CD8-positive, alpha-beta memory T cell (primary cell): Measurements from ENCODE around the gene SLCO3A1. TPM values are rescaled to one million over a fixed set of nuclear protein-coding genes. Genes with fewer than 3 reads are reported as not detected.
A peak's percentile ranks its signal among the peaks of the same experiment; 100 is the strongest.

Source experiments
- CTCF ChIA-PET: fragments of 350-600 bp; sonication (Branson Sonifier 250); formaldehyde crosslinking; loops from one replicate; lab custom pipeline; 2021; ENCODE audit warnings: antibody characterized with exemption; lab: Charles Lee
- POLR2A ChIA-PET: fragments of 350-600 bp; sonication (Branson Sonifier 250); formaldehyde crosslinking; loops from one replicate; lab custom pipeline; 2021; ENCODE audit warnings: antibody characterized with exemption; lab: Charles Lee
- DNase-seq, 5 donors: peaks; one replicate each; pipeline versions ENCODE4 v3.0.0 to v3.0.0-alpha.2; 2020 to 2022; ENCODE audit warnings: mixed read lengths in 1 of 5
- H3K27ac ChIP-seq: one replicate; pipeline ENCODE4 v1.7.0; 2013; ENCODE audit warnings: low read depth, mild to moderate bottlenecking, low read length, moderate library complexity
- H3K27me3 ChIP-seq: 2 replicates; pipeline ENCODE4 v1.7.0; 2013; ENCODE audit warnings: low read length, mild to moderate bottlenecking; ENCODE audit not compliant: insufficient read depth, poor library complexity, severe bottlenecking
- H3K36me3 ChIP-seq: 2 replicates; pipeline ENCODE4 v1.7.0; 2013; ENCODE audit warnings: mild to moderate bottlenecking, low read length, moderate library complexity; ENCODE audit not compliant: insufficient read depth
- H3K4me1 ChIP-seq: 2 replicates; pipeline ENCODE4 v1.7.0; 2013; ENCODE audit warnings: mild to moderate bottlenecking, low read length, moderate library complexity; ENCODE audit not compliant: insufficient read depth
- H3K4me3 ChIP-seq: 2 replicates; pipeline ENCODE4 v1.7.0; 2013; ENCODE audit warnings: mild to moderate bottlenecking, low read length
- H3K9me3 ChIP-seq: 2 replicates; pipeline ENCODE4 v1.7.0; 2013; ENCODE audit warnings: mild to moderate bottlenecking, low read length
- H3K27ac Mint-ChIP-seq, 8 donors: one replicate each; pipeline ENCODE4 v1.8.0; 2020 to 2021; ENCODE audit warnings: mixed read lengths in 8 of 8, mild to moderate bottlenecking in 6 of 8, inconsistent platforms in 3 of 8, moderate library complexity in 3 of 8
- H3K27me3 Mint-ChIP-seq, 2 donors: one replicate each; pipeline ENCODE4 v1.8.0; 2020 to 2021; ENCODE audit warnings: mixed read lengths in 2 of 2, mild to moderate bottlenecking in 1 of 2, moderate library complexity in 1 of 2
- H3K36me3 Mint-ChIP-seq, 3 donors: one replicate each; pipeline ENCODE4 v1.8.0; 2020 to 2021; ENCODE audit warnings: mixed read lengths in 3 of 3, inconsistent platforms in 1 of 3, mild to moderate bottlenecking in 1 of 3
- H3K4me1 Mint-ChIP-seq, 3 donors: one replicate each; pipeline ENCODE4 v1.8.0; 2020 to 2021; ENCODE audit warnings: mixed read lengths in 3 of 3, inconsistent platforms in 1 of 3, mild to moderate bottlenecking in 1 of 3
- H3K4me3 Mint-ChIP-seq, 7 donors: one replicate each; pipeline ENCODE4 v1.8.0; 2020 to 2021; ENCODE audit warnings: mixed read lengths in 7 of 7, mild to moderate bottlenecking in 6 of 7, moderate library complexity in 4 of 7, inconsistent platforms in 2 of 7
- H3K9me3 Mint-ChIP-seq, 5 donors: one replicate each; pipeline ENCODE4 v1.8.0; 2020 to 2022; ENCODE audit warnings: mixed read lengths in 5 of 5, mild to moderate bottlenecking in 3 of 5, moderate library complexity in 2 of 5, inconsistent platforms in 1 of 5
- polyA plus RNA-seq: library from polyadenylated mRNA; unstranded; fragments of 300-500 nt; fragmentation: Illumina TruSeq; gene quantifications from one replicate; pipeline ENCODE4 v1.2.3, GENCODE V29; 2021
- total RNA-seq, 2 experiments: library from RNA; stranded (reverse); gene quantifications; one replicate each; pipeline ENCODE4 v1.2.3, GENCODE V29; 2021

SLCO3A1 gene
- total and polyA plus RNA-seq, 3 experiments from 2014 or later: 10.0 to 47.9 (median 10.8) TPM

DNA sequence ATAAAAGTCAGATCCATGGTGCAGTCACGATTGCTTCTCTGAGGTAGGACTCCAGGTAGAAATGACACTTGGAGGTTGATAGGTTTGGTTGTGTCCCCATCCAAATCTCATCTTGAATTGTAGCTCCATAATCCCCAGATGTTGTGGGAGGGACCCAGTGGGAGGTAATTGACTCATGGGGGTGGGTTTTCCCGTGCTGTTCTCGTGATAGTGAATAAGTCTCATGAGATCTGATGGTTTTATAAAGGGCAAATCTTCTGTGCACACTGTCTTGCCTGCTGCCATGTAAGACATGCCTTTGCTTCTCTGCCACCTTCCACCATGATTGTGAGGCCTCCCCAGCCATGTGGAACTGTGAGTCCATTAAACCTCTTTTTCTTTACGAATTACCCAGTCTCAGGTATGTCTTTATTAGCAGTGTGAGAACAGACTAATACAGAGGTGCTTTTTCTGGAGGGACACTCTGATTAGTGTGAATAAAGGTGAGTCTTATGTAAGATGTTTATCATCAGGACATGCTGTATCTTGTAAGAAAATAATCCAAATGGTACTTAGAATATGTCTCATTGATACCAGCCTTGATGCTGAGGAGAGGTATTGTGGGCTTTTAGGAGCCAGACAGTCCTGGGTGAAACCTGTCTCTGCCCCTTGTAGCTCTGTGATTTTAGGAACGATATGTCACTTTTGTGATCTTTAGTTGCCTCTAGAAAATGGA lies 43.0 kb downstream of the SLCO3A1 start:
- no peaks in the 10 kb centered on the region for H3K27me3 ChIP-seq
- ChIA-PET CTCF (no interaction called here), POLR2A (no interaction called here)
- H3K4me3 ChIP-seq: no peak overlapping the region
- peaks cover 31 to 74% (median 60%) of the 10 kb centered on the region in 3 donors for H3K4me1 Mint-ChIP-seq
- no peak overlapping the region for H3K27ac ChIP-seq
- no peak for DNase-seq
- H3K4me1 ChIP-seq: no peaks in the 10 kb centered on the region
- H3K36me3 ChIP-seq: no peaks in the 10 kb centered on the region
- H3K27me3 Mint-ChIP-seq: no peaks in the 10 kb centered on the region
- H3K9me3 ChIP-seq: peaks cover 2% of the 10 kb centered on the region
- peaks cover 16 to 34% (median 20%) of the 10 kb centered on the region in 3 donors for H3K36me3 Mint-ChIP-seq
- peak overlapping the region in 2 of 8 donors; percentile 11 to 57 for H3K27ac Mint-ChIP-seq
- no peak overlapping the region for H3K4me3 Mint-ChIP-seq
- peaks cover 4 to 13% (median 7%) of the 10 kb centered on the region in 5 donors for H3K9me3 Mint-ChIP-seq

DNA sequence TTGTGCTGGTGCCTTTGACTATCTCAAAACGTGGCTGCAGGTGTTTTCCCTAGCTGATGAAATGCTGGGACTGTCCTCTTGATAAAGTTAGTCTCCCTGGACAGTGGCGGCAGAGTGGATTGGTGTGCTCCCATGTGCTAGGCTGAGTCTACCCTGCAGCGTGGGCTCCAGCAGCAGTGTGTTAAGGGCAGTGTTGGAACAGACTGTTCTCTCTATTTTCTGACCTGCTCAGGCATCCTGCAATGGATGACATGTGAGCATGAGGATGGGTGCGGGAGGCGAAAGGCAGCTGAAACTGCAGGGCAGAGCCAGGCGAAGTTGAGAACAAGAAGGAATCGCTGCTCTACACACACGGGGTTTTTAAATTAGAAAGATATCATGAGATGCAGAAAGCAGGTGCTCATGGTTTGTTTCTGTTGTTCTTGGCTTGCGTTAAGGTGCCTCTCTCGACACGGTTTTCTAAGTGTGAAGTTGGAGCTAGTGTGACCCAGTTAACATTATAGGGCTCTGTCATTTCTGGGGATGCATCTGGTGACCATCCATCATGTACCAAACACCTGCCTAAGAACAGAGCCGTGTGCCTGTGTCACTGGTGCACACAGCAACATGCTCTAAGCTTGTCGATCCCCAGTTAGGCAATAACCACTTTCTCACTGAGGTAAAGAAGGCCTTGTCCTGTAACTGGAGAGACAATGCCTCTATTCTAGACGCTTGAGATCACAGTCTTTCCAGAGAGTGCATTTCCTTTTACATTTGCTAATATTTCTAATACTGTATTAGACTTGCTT lies 44.3 kb downstream of the SLCO3A1 start:
- CTCF ChIA-PET: interaction anchor here (0.9 kb wide), 2 partner anchors 45 to 595 kb away, joined by 3 read pairs; no protein-coding TSS in a partner anchor
- POLR2A ChIA-PET: no interaction called here
- H3K4me1 Mint-ChIP-seq: peaks cover 30 to 70% (median 62%) of the 10 kb centered on the region in 3 donors
- H3K36me3 ChIP-seq: no peaks in the 10 kb centered on the region
- H3K27me3 ChIP-seq: no peaks in the 10 kb centered on the region
- H3K9me3 ChIP-seq: peaks cover 10% of the 10 kb centered on the region
- H3K9me3 Mint-ChIP-seq: peaks cover 10 to 21% (median 16%) of the 10 kb centered on the region in 5 donors
- H3K36me3 Mint-ChIP-seq: peaks cover 15 to 30% (median 16%) of the 10 kb centered on the region in 3 donors
- no peak overlapping the region for H3K4me3 Mint-ChIP-seq
- H3K27ac Mint-ChIP-seq: peak overlapping the region in 3 of 8 donors; percentile 37 to 67 (median 47)
- H3K4me1 ChIP-seq: no peaks in the 10 kb centered on the region
- H3K27ac ChIP-seq: no peak overlapping the region
- DNase-seq: no peak
- no peak overlapping the region for H3K4me3 ChIP-seq
- H3K27me3 Mint-ChIP-seq: no peaks in the 10 kb centered on the region

DNA sequence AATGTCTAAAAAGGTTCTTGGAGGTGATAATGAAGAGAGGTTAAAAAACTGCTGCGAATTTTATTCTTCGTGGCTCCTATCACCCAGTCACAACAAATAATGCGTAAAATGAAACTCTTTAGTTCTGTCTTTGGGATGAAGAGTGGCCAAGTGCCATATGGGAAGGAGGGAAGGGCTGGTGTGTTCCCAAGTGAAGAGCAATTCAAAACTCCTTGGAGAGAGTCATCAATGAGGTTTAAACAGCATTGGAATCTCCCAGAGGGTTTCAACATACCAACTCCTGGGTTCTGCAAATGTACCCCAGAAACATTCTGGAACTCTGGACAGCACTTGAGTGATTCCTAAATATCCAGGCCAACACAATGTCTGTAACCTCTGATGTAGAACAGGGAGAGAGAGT lies 45.3 kb downstream of the SLCO3A1 start:
- peaks cover 10 to 25% (median 14%) of the 10 kb centered on the region in 5 donors for H3K9me3 Mint-ChIP-seq
- no peak overlapping the region for H3K4me3 Mint-ChIP-seq
- H3K27ac Mint-ChIP-seq: peak overlapping the region in 1 of 8 donors; percentile 25
- no peaks in the 10 kb centered on the region for H3K27me3 Mint-ChIP-seq
- H3K27ac ChIP-seq: no peak overlapping the region
- peaks cover 15 to 20% (median 15%) of the 10 kb centered on the region in 3 donors for H3K36me3 Mint-ChIP-seq
- no peaks in the 10 kb centered on the region for H3K36me3 ChIP-seq
- H3K27me3 ChIP-seq: no peaks in the 10 kb centered on the region
- ChIA-PET POLR2A (no interaction called here), CTCF (no interaction called here)
- no peaks in the 10 kb centered on the region for H3K4me1 ChIP-seq
- H3K4me3 ChIP-seq: no peak overlapping the region
- peaks cover 10% of the 10 kb centered on the region for H3K9me3 ChIP-seq
- no peak for DNase-seq
- H3K4me1 Mint-ChIP-seq: peaks cover 38 to 73% (median 67%) of the 10 kb centered on the region in 3 donors

DNA sequence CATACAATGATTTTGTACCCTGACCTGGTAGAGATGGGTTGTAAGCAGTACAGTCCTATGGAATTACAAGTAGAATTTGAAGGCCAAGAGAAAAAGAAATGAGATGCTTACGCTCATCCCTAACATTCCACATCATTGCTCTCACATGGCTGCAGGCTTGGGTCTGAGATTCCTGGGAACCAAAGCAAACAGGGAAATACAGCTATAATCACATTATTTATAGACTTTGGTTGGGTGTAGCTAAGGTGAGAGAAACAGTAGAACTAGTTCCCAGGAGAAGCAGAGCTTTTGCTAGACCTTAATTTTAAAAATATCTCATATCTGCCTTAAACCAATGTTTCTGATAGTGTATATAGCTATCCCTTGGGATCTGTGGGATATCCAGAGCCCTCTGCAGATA lies 51.4 kb downstream of the SLCO3A1 start:
- H3K36me3 Mint-ChIP-seq: peaks cover 9 to 18% (median 15%) of the 10 kb centered on the region in 3 donors
- H3K9me3 Mint-ChIP-seq: peaks cover 10 to 25% (median 14%) of the 10 kb centered on the region in 5 donors
- H3K4me1 Mint-ChIP-seq: peaks cover 34 to 57% (median 52%) of the 10 kb centered on the region in 3 donors
- ChIA-PET CTCF (no interaction called here), POLR2A (interaction anchor here (0.6 kb wide), 1 partner anchor 22 kb away, joined by 7 read pairs; no protein-coding TSS in a partner anchor)
- no peaks in the 10 kb centered on the region for H3K27me3 Mint-ChIP-seq
- DNase-seq: no peak
- H3K27me3 ChIP-seq: no peaks in the 10 kb centered on the region
- no peak overlapping the region for H3K4me3 Mint-ChIP-seq
- no peaks in the 10 kb centered on the region for H3K36me3 ChIP-seq
- H3K27ac ChIP-seq: no peak overlapping the region
- no peak overlapping the region for H3K4me3 ChIP-seq
- H3K4me1 ChIP-seq: no peaks in the 10 kb centered on the region
- no peak overlapping the region for H3K27ac Mint-ChIP-seq
- H3K9me3 ChIP-seq: peaks cover 10% of the 10 kb centered on the region

DNA sequence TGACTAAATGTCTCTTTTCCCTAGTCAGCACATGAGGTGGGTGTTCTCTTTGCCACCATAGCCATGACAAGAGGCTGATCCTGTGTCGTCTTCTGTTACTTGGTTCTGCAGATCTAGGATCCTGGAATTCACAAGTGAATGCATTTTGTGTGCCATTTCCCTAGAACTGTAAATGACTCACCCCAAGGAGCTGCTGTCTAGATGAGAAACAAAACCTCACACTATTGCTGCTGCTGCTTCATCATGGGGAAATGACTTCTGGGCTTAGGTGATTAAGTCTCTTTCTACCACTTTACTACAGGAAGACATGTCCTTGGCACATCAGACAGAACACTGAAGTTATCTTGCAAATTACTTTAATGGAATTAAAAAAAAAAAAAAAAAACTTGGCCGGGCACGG lies 54.9 kb downstream of the SLCO3A1 start:
- H3K27ac Mint-ChIP-seq: peak overlapping the region in 1 of 8 donors; percentile 82
- CTCF ChIA-PET: no interaction called here

DNA sequence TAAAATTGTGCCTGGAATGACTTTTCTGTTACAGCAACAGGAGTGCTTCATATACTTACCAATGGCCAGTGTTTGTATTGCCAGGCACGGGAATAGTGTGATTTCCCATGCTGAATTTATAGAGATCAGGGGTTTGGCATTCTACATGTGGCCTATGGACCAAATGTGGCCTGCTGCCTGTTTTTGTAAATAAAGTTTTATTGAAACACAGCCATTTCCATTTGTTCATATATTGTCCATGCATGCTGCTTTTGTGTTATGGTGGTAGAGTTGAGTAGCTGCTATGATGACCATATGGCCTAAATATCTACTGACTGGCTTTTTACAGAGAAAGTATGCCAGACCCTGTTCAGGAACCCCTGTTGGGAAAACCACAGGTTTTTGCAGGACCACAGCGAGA lies 55.6 kb downstream of the SLCO3A1 start:
- Histone ChIP-seq H3K36me3 (no peaks in the 10 kb centered on the region), H3K4me3 (no peak overlapping the region), H3K9me3 (no peaks in the 10 kb centered on the region), H3K27me3 (no peaks in the 10 kb centered on the region), H3K27ac (no peak overlapping the region), H3K4me1 (no peaks in the 10 kb centered on the region)
- no peaks in the 10 kb centered on the region for H3K27me3 Mint-ChIP-seq
- no peaks in the 10 kb centered on the region for H3K9me3 Mint-ChIP-seq
- peaks cover 0 to 15% (median 2%) of the 10 kb centered on the region in 3 donors for H3K36me3 Mint-ChIP-seq
- peak overlapping the region in 1 of 8 donors; percentile 9 for H3K27ac Mint-ChIP-seq
- ChIA-PET POLR2A (no interaction called here), CTCF (interaction anchor here (1.0 kb wide), 1 partner anchor 203 kb away, joined by 3 read pairs; no protein-coding TSS in a partner anchor)
- peaks cover 42 to 71% (median 69%) of the 10 kb centered on the region in 3 donors for H3K4me1 Mint-ChIP-seq
- DNase-seq: no peak
- H3K4me3 Mint-ChIP-seq: no peak overlapping the region

More for the DNA sequence above, 54.9 kb downstream of the SLCO3A1 start:
- H3K36me3 Mint-ChIP-seq: peaks cover 0 to 15% (median 2%) of the 10 kb centered on the region in 3 donors
- H3K27me3 ChIP-seq: no peaks in the 10 kb centered on the region
- no peaks in the 10 kb centered on the region for H3K27me3 Mint-ChIP-seq
- H3K4me1 ChIP-seq: no peaks in the 10 kb centered on the region
- H3K27ac ChIP-seq: no peak overlapping the region
- H3K9me3 Mint-ChIP-seq: no peaks in the 10 kb centered on the region
- H3K4me3 ChIP-seq: no peak overlapping the region
- peaks cover 43 to 73% (median 70%) of the 10 kb centered on the region in 3 donors for H3K4me1 Mint-ChIP-seq
- no peak for DNase-seq
- H3K4me3 Mint-ChIP-seq: no peak overlapping the region
- no peaks in the 10 kb centered on the region for H3K36me3 ChIP-seq
- no peaks in the 10 kb centered on the region for H3K9me3 ChIP-seq
- POLR2A ChIA-PET: no interaction called here

DNA sequence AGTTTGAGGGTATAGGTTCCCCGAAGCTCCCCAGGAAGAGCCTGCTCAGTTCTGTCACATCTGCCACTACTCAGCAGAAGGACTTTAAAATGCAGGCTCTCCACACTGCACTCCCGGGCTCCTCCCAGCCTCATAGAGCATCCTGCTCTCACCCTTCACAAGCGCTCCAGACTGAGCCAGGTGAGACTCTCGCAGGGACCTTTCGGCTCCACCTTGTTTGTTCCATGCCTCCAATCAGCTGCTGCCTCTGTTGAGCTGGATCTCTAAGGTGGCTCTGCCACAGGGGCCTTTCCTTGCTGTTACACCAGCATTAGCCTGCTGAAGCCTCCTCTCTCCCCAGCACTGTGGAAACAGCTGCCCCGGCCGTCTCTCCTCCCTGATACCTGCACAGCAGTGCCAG lies 56.1 kb downstream of the SLCO3A1 start:
- H3K27me3 Mint-ChIP-seq: no peaks in the 10 kb centered on the region
- H3K27ac Mint-ChIP-seq: peak overlapping the region in 2 of 8 donors; percentile 1 to 9
- H3K36me3 Mint-ChIP-seq: peaks cover 0 to 15% (median 2%) of the 10 kb centered on the region in 3 donors
- Histone ChIP-seq H3K9me3 (no peaks in the 10 kb centered on the region), H3K27ac (no peak overlapping the region), H3K4me3 (no peak overlapping the region), H3K4me1 (no peaks in the 10 kb centered on the region), H3K36me3 (no peaks in the 10 kb centered on the region), H3K27me3 (no peaks in the 10 kb centered on the region)
- POLR2A ChIA-PET: no interaction called here
- H3K4me1 Mint-ChIP-seq: peaks cover 38 to 68% (median 64%) of the 10 kb centered on the region in 3 donors
- CTCF ChIA-PET: interaction anchor here (1.0 kb wide), 1 partner anchor 203 kb away, joined by 3 read pairs; no protein-coding TSS in a partner anchor
- no peak overlapping the region for H3K4me3 Mint-ChIP-seq
- no peak for DNase-seq
- H3K9me3 Mint-ChIP-seq: no peaks in the 10 kb centered on the region
